Karpas-422 (cell line): ENCODE data around the gene TMEM63A. TPM values are rescaled to one million over a fixed set of nuclear protein-coding genes. Genes with fewer than 3 reads are reported as not detected.

Experiments
- DNase-seq: peaks from one replicate; pipeline ENCODE4 v3.0.0-alpha.2; 2015
- H2AFZ ChIP-seq: fragments of 200-600 bp; sonication (generic); 2 replicates; pipeline ENCODE4 v1.6.1; 2014; ENCODE audit warnings: antibody characterized with exemption, low read length, mixed read lengths
- H3K27ac ChIP-seq: fragments of 200-600 bp; sonication (generic); 2 replicates; pipeline ENCODE4 v1.5.1; 2014; ENCODE audit warnings: mild to moderate bottlenecking, low read length, moderate library complexity
- H3K27me3 ChIP-seq: fragments of 200-600 bp; sonication (generic); 2 replicates; pipeline ENCODE4 v1.6.1; 2014; ENCODE audit warnings: low read length, mixed read lengths
- H3K36me3 ChIP-seq: fragments of 200-600 bp; sonication (generic); 2 replicates; pipeline ENCODE4 v1.6.1; 2014; ENCODE audit warnings: low read length, mixed read lengths; ENCODE audit not compliant: insufficient read depth
- H3K4me1 ChIP-seq: fragments of 200-600 bp; sonication (generic); 2 replicates; pipeline ENCODE4 v1.6.1; 2014; ENCODE audit warnings: mild to moderate bottlenecking, low read length, mixed read lengths
- H3K4me2 ChIP-seq: fragments of 200-600 bp; sonication (generic); 2 replicates; pipeline ENCODE4 v1.6.1; 2014; ENCODE audit warnings: low read length, low read depth, mild to moderate bottlenecking; ENCODE audit not compliant: poor library complexity, severe bottlenecking
- H3K4me3 ChIP-seq: fragments of 200-600 bp; sonication (generic); 2 replicates; pipeline ENCODE4 v1.5.1; 2014; ENCODE audit warnings: mild to moderate bottlenecking, antibody characterized with exemption, low read length, mixed read lengths
- H3K79me2 ChIP-seq: fragments of 200-600 bp; sonication (generic); 2 replicates; pipeline ENCODE4 v1.6.1; 2014; ENCODE audit warnings: mild to moderate bottlenecking, low read length, mixed read lengths
- H3K9ac ChIP-seq: fragments of 200-600 bp; sonication (generic); 2 replicates; pipeline ENCODE4 v1.6.0; 2014; ENCODE audit warnings: low read length
- H3K9me2 ChIP-seq: fragments of 200-600 bp; sonication (generic), shearing (Covaris generic); replicated peaks from 2 replicates; pipeline ENCODE4 v1.6.0; 2014; ENCODE audit warnings: mild to moderate bottlenecking, low read length, moderate library complexity; ENCODE audit not compliant: insufficient read depth
- H3K9me3 ChIP-seq: fragments of 300-700, 200-600 bp; sonication (generic); 2 replicates; pipeline ENCODE4 v1.6.1; 2014; ENCODE audit warnings: low read length, mixed read lengths
- H4K20me1 ChIP-seq: fragments of 200-600 bp; sonication (generic); 2 replicates; pipeline ENCODE4 v1.6.1; 2014; ENCODE audit warnings: mild to moderate bottlenecking, antibody characterized with exemption, low read length, low read depth; ENCODE audit not compliant: insufficient read depth
- total RNA-seq: library from RNA; depleted of rRNA; stranded (reverse); fragments of >200 nt; shearing (Covaris generic); gene quantifications from 2 replicates; pipeline ENCODE4 v1.2.3, GENCODE V29; 2014; ENCODE audit warnings: low replicate concordance

Gene TMEM63A
- total RNA-seq, 1 experiment from 2014 or later = 4.8 TPM

- Histone ChIP-seq H3K4me3 (no peak overlapping the region), H3K27ac (no peak overlapping the region), H3K79me2 (no peaks in the 10 kb centered on the region), H3K9me2 (no peaks in the 10 kb centered on the region), H3K9ac (no peak overlapping the region), H3K9me3 (no peaks in the 10 kb centered on the region), H2AFZ (no peak overlapping the region), H3K27me3 (no peaks in the 10 kb centered on the region), H3K4me2 (no peak overlapping the region), H3K36me3 (no peaks in the 10 kb centered on the region), H3K4me1 (no peaks in the 10 kb centered on the region), H4K20me1 (no peaks in the 10 kb centered on the region)
- no peak for DNase-seq
These were observed 13.4 kb downstream of the TMEM63A start for GRCh38 chr1:225868631-225869330.

- Histone ChIP-seq H3K4me2 (no peak overlapping the region), H3K79me2 (no peaks in the 10 kb centered on the region), H4K20me1 (no peaks in the 10 kb centered on the region), H3K4me3 (no peak overlapping the region), H3K27me3 (no peaks in the 10 kb centered on the region), H3K9ac (no peak overlapping the region), H3K4me1 (no peaks in the 10 kb centered on the region), H3K36me3 (no peaks in the 10 kb centered on the region), H3K27ac (no peak overlapping the region), H3K9me3 (no peaks in the 10 kb centered on the region), H3K9me2 (no peaks in the 10 kb centered on the region), H2AFZ (no peak overlapping the region)
- no peak for DNase-seq
These were observed 15.2 kb downstream of the TMEM63A start for GRCh38 chr1:225866981-225867380.

GRCh38 chr1:225866061-225866837 is 15.9 kb downstream of the TMEM63A start:
- H3K9me3 ChIP-seq = no peaks in the 10 kb centered on the region
- H3K4me3 ChIP-seq = no peak overlapping the region
- H2AFZ ChIP-seq = no peak overlapping the region
- no peak overlapping the region for H3K9ac ChIP-seq
- DNase-seq = no peak
- no peak overlapping the region for H3K27ac ChIP-seq
- H3K9me2 ChIP-seq = no peaks in the 10 kb centered on the region
- no peaks in the 10 kb centered on the region for H4K20me1 ChIP-seq
- no peak overlapping the region for H3K4me2 ChIP-seq
- H3K27me3 ChIP-seq = no peaks in the 10 kb centered on the region
- H3K36me3 ChIP-seq = no peaks in the 10 kb centered on the region
- no peaks in the 10 kb centered on the region for H3K79me2 ChIP-seq
- H3K4me1 ChIP-seq = no peaks in the 10 kb centered on the region

DNA sequence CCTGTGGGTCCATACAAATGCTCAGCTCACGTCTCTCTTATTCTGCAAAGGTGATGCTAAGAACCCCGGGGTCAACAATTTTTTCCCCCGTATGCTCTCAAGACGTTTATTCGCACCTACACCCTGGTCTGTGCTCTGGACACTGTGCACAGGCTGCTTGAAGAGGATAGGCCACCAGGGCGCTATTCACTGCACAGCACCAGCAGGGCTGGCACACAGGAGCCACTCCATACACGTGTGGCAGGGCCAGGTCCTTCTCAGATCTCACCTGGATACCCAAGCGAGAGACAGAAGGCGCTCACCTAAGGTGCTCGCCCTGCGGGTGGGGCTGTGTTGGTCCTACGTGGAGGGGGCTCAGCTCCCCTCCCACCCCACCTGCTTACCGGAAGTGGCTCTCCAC is 16.7 kb downstream of the TMEM63A start:
- Histone ChIP-seq H2AFZ (no peak overlapping the region), H3K27me3 (no peaks in the 10 kb centered on the region), H3K9ac (no peak overlapping the region), H3K4me3 (no peak overlapping the region), H3K79me2 (no peaks in the 10 kb centered on the region), H3K9me3 (no peaks in the 10 kb centered on the region), H4K20me1 (no peaks in the 10 kb centered on the region), H3K27ac (no peak overlapping the region), H3K36me3 (no peaks in the 10 kb centered on the region), H3K4me1 (no peaks in the 10 kb centered on the region), H3K9me2 (no peaks in the 10 kb centered on the region), H3K4me2 (no peak overlapping the region)
- DNase-seq = no peak

GRCh38 chr1:225863167-225863566 is 19.0 kb downstream of the TMEM63A start:
- H4K20me1 ChIP-seq = no peaks in the 10 kb centered on the region
- no peaks in the 10 kb centered on the region for H3K79me2 ChIP-seq
- H3K27ac ChIP-seq = no peak overlapping the region
- H3K4me2 ChIP-seq = no peak overlapping the region
- H3K27me3 ChIP-seq = no peaks in the 10 kb centered on the region
- H3K4me1 ChIP-seq = no peaks in the 10 kb centered on the region
- no peak overlapping the region for H2AFZ ChIP-seq
- H3K4me3 ChIP-seq = no peak overlapping the region
- no peak overlapping the region for H3K9ac ChIP-seq
- no peaks in the 10 kb centered on the region for H3K36me3 ChIP-seq
- no peaks in the 10 kb centered on the region for H3K9me3 ChIP-seq
- no peaks in the 10 kb centered on the region for H3K9me2 ChIP-seq
- no peak for DNase-seq

GRCh38 chr1:225862581-225862950 is 19.6 kb downstream of the TMEM63A start:
- no peaks in the 10 kb centered on the region for H3K9me2 ChIP-seq
- H3K79me2 ChIP-seq = no peaks in the 10 kb centered on the region
- no peaks in the 10 kb centered on the region for H3K9me3 ChIP-seq
- H4K20me1 ChIP-seq = no peaks in the 10 kb centered on the region
- no peaks in the 10 kb centered on the region for H3K36me3 ChIP-seq
- H3K4me3 ChIP-seq = no peak overlapping the region
- no peak overlapping the region for H2AFZ ChIP-seq
- H3K9ac ChIP-seq = no peak overlapping the region
- no peak for DNase-seq
- H3K4me2 ChIP-seq = no peak overlapping the region
- no peaks in the 10 kb centered on the region for H3K4me1 ChIP-seq
- H3K27ac ChIP-seq = no peak overlapping the region
- H3K27me3 ChIP-seq = no peaks in the 10 kb centered on the region

- Histone ChIP-seq H3K27ac (no peak overlapping the region), H3K4me2 (no peak overlapping the region), H2AFZ (no peak overlapping the region), H3K9me3 (no peaks in the 10 kb centered on the region), H3K9me2 (no peaks in the 10 kb centered on the region), H3K9ac (no peak overlapping the region), H3K4me3 (no peak overlapping the region), H3K79me2 (no peaks in the 10 kb centered on the region), H3K4me1 (no peaks in the 10 kb centered on the region), H3K27me3 (no peaks in the 10 kb centered on the region), H3K36me3 (no peaks in the 10 kb centered on the region), H4K20me1 (no peaks in the 10 kb centered on the region)
- no peak for DNase-seq
These were observed 20.2 kb downstream of the TMEM63A start for GRCh38 chr1:225861834-225862580.

GRCh38 chr1:225860876-225861441 is 21.2 kb downstream of the TMEM63A start:
- H3K4me3 ChIP-seq = no peak overlapping the region
- H3K4me2 ChIP-seq = no peak overlapping the region
- H3K9me2 ChIP-seq = no peaks in the 10 kb centered on the region

More at GRCh38 chr1:225860876-225861441, 21.2 kb downstream of the TMEM63A start:
- Histone ChIP-seq H3K79me2 (no peaks in the 10 kb centered on the region), H3K9ac (no peak overlapping the region), H3K4me1 (no peaks in the 10 kb centered on the region), H2AFZ (no peak overlapping the region), H3K27me3 (no peaks in the 10 kb centered on the region), H3K36me3 (no peaks in the 10 kb centered on the region), H3K9me3 (no peaks in the 10 kb centered on the region), H3K27ac (no peak overlapping the region), H4K20me1 (no peaks in the 10 kb centered on the region)
- no peak for DNase-seq
